Ishikawa (cell line): ENCODE measurements around the gene ARID3B.

Experiments used
- EGR1 ChIP-seq: IDR thresholded peaks from 2 replicates; pipeline ENCODE4 v1.6.1; 2012
- EP300 ChIP-seq: IDR thresholded peaks from 2 replicates; pipeline ENCODE4 v1.6.1; 2012; ENCODE audit warnings: borderline replicate concordance
- FOXM1 ChIP-seq: IDR thresholded peaks from 2 replicates; pipeline ENCODE4 v1.6.1; 2012; ENCODE audit warnings: low read depth, borderline replicate concordance
- MAX ChIP-seq: IDR thresholded peaks from 2 replicates; pipeline ENCODE4 v1.6.1; 2012
- USF1 ChIP-seq: IDR thresholded peaks from 2 replicates; pipeline ENCODE4 v1.6.1; 2012
- YY1 ChIP-seq: IDR thresholded peaks from 2 replicates; pipeline ENCODE4 v1.6.1; 2012; ENCODE audit warnings: low read depth

- TF ChIP-seq EP300: no peak
- TF ChIP-seq YY1: no peak
- TF ChIP-seq USF1: no peak
- TF ChIP-seq EGR1: no peak
- no peak for TF ChIP-seq MAX
- TF ChIP-seq FOXM1: no peak
Observed at GRCh38 chr15:74599156-74599555, 58.1 kb downstream of the ARID3B start.
